Activated CD4-positive, alpha-beta T cell treated with anti-CD3 and anti-CD28 coated beads, Interleukin-2, amount 10 ng/mL, durations not matched to agents 7 days and 5 days (primary cell): ENCODE results near the gene OVCA2. TPM values are rescaled to one million over a fixed set of nuclear protein-coding genes. Genes with fewer than 3 reads are reported as not detected.

Experiments used
- CTCF ChIA-PET: fragments of 350-600 bp; sonication (Branson Sonifier 250); formaldehyde crosslinking; loops from one replicate; lab custom pipeline; 2021; ENCODE audit warnings: antibody characterized with exemption; lab: Charles Lee
- POLR2A ChIA-PET: fragments of 350-600 bp; sonication (Branson Sonifier 250); formaldehyde crosslinking; loops from one replicate; lab custom pipeline; 2021; ENCODE audit warnings: antibody characterized with exemption; lab: Charles Lee
- DNase-seq: peaks from one replicate; pipeline ENCODE4 v3.0.0-alpha.2; 2020
- H3K27ac Mint-ChIP-seq: one replicate; pipeline ENCODE4 v1.8.0; 2021; ENCODE audit warnings: mild to moderate bottlenecking, moderate library complexity, mixed read lengths
- H3K27me3 Mint-ChIP-seq: one replicate; pipeline ENCODE4 v1.8.0; 2021; ENCODE audit warnings: mixed read lengths
- H3K36me3 Mint-ChIP-seq: one replicate; pipeline ENCODE4 v1.8.0; 2021; ENCODE audit warnings: low read depth, mixed read lengths
- H3K4me1 Mint-ChIP-seq: one replicate; pipeline ENCODE4 v1.8.0; 2021; ENCODE audit warnings: mixed read lengths
- H3K4me3 Mint-ChIP-seq: one replicate; pipeline ENCODE4 v1.8.0; 2021; ENCODE audit warnings: mild to moderate bottlenecking, moderate library complexity, mixed read lengths
- H3K9me3 Mint-ChIP-seq: one replicate; pipeline ENCODE4 v1.8.0; 2021; ENCODE audit warnings: mixed read lengths
- total RNA-seq, 2 experiments: library from RNA; stranded (reverse); gene quantifications; one replicate each; pipeline ENCODE4 v1.2.3, GENCODE V29; 2021

The OVCA2 gene
- total RNA-seq, 2 experiments from 2014 or later, result 36.8 to 37.9 TPM

- Mint-ChIP-seq H3K9me3 (no peaks in the 10 kb centered on the region), H3K27ac (no peak overlapping the region), H3K4me1 (peaks cover 55% of the 10 kb centered on the region), H3K36me3 (peaks cover 58% of the 10 kb centered on the region), H3K4me3 (no peak overlapping the region), H3K27me3 (no peaks in the 10 kb centered on the region)
- no peak for DNase-seq
- ChIA-PET POLR2A (no interaction called here), CTCF (interaction anchor here (0.6 to 4.4 kb wide), 13 partner anchors 12 to 171 kb away, joined by 3 to 20 read pairs (median 4); partner anchors contain the start of gene HIC1)
Observed at GRCh38 chr17:2082003-2082781, 40.4 kb downstream of the OVCA2 start.

- no peak for DNase-seq
- Mint-ChIP-seq H3K4me1 (peaks cover 70% of the 10 kb centered on the region), H3K36me3 (peaks cover 54% of the 10 kb centered on the region), H3K4me3 (no peak overlapping the region), H3K27ac (no peak overlapping the region), H3K27me3 (no peaks in the 10 kb centered on the region), H3K9me3 (no peaks in the 10 kb centered on the region)
- ChIA-PET POLR2A (interaction anchor here (0.6 kb wide), 1 partner anchor 21 kb away, joined by 3 read pairs; no protein-coding TSS in a partner anchor), CTCF (interaction anchor here (0.7 to 4.4 kb wide), 7 partner anchors 13 to 198 kb away, joined by 3 to 20 read pairs (median 3); partner anchors contain the start of gene HIC1)
Observed at GRCh38 chr17:2083613-2084035, 41.8 kb downstream of the OVCA2 start.

GRCh38 chr17:2084036-2084765 lies 42.4 kb downstream of the OVCA2 start:
- Mint-ChIP-seq H3K36me3 (peaks cover 53% of the 10 kb centered on the region), H3K27me3 (no peaks in the 10 kb centered on the region), H3K9me3 (no peaks in the 10 kb centered on the region), H3K4me3 (no peak overlapping the region), H3K4me1 (peaks cover 75% of the 10 kb centered on the region), H3K27ac (no peak overlapping the region)
- CTCF ChIA-PET, result interaction anchor here (0.6 to 4.4 kb wide), 9 partner anchors 13 to 197 kb away, joined by 3 to 20 read pairs (median 3); partner anchors contain the start of gene HIC1
- no peak for DNase-seq
- POLR2A ChIA-PET, result interaction anchor here (0.6 kb wide), 1 partner anchor 22 kb away, joined by 3 read pairs; no protein-coding TSS in a partner anchor

- POLR2A ChIA-PET, result no interaction called here
- CTCF ChIA-PET, result interaction anchor here (0.6 to 4.4 kb wide), 9 partner anchors 10 to 160 kb away, joined by 3 to 20 read pairs (median 4); no protein-coding TSS in a partner anchor
- Mint-ChIP-seq H3K36me3 (peaks cover 48% of the 10 kb centered on the region), H3K27me3 (no peaks in the 10 kb centered on the region), H3K4me1 (peaks cover 83% of the 10 kb centered on the region), H3K4me3 (no peak overlapping the region), H3K27ac (no peak overlapping the region), H3K9me3 (no peaks in the 10 kb centered on the region)
- no peak for DNase-seq
Observed at GRCh38 chr17:2084766-2085647, 43.2 kb downstream of the OVCA2 start.

GRCh38 chr17:2085648-2085949 lies 43.8 kb downstream of the OVCA2 start:
- H3K4me1 Mint-ChIP-seq, result peaks cover 89% of the 10 kb centered on the region
- CTCF ChIA-PET, result interaction anchor here (1.0 to 1.7 kb wide), 4 partner anchors 9 to 159 kb away, joined by 3 to 7 read pairs (median 4); no protein-coding TSS in a partner anchor
- no peak for DNase-seq
- no peaks in the 10 kb centered on the region for H3K9me3 Mint-ChIP-seq
- no peaks in the 10 kb centered on the region for H3K27me3 Mint-ChIP-seq
- no peak overlapping the region for H3K27ac Mint-ChIP-seq
- no peak overlapping the region for H3K4me3 Mint-ChIP-seq
- POLR2A ChIA-PET, result no interaction called here
- peaks cover 48% of the 10 kb centered on the region for H3K36me3 Mint-ChIP-seq

GRCh38 chr17:2086306-2086705 lies 44.5 kb downstream of the OVCA2 start:
- ChIA-PET CTCF (interaction anchor here (0.5 to 3.0 kb wide), 8 partner anchors 9 to 159 kb away, joined by 3 to 14 read pairs (median 4); no protein-coding TSS in a partner anchor), POLR2A (interaction anchor here (0.5 kb wide), 1 partner anchor 958 kb away, joined by 3 read pairs; no protein-coding TSS in a partner anchor)
- DNase-seq, result no peak
- Mint-ChIP-seq H3K4me3 (no peak overlapping the region), H3K4me1 (peaks cover 91% of the 10 kb centered on the region), H3K36me3 (peaks cover 45% of the 10 kb centered on the region), H3K27ac (peak overlapping the region; percentile 68), H3K9me3 (no peaks in the 10 kb centered on the region), H3K27me3 (no peaks in the 10 kb centered on the region)

- peaks cover 41% of the 10 kb centered on the region for H3K36me3 Mint-ChIP-seq
- DNase-seq, result peak; percentile 73
- H3K4me3 Mint-ChIP-seq, result peak overlapping the region; percentile 9
- no peaks in the 10 kb centered on the region for H3K27me3 Mint-ChIP-seq
- ChIA-PET CTCF (interaction anchor here (0.6 to 3.0 kb wide), 10 partner anchors 12 to 295 kb away, joined by 3 to 14 read pairs (median 6); no protein-coding TSS in a partner anchor), POLR2A (interaction anchor here (0.8 kb wide), 1 partner anchor 33 kb away, joined by 4 read pairs; the partner anchor contains the start of gene HIC1)
- no peaks in the 10 kb centered on the region for H3K9me3 Mint-ChIP-seq
- peak overlapping the region; percentile 61 for H3K27ac Mint-ChIP-seq
- peaks cover 88% of the 10 kb centered on the region for H3K4me1 Mint-ChIP-seq
Observed at GRCh38 chr17:2087597-2088211, 45.9 kb downstream of the OVCA2 start.

GRCh38 chr17:2089021-2089422 lies 47.2 kb downstream of the OVCA2 start:
- Mint-ChIP-seq H3K9me3 (no peaks in the 10 kb centered on the region), H3K27me3 (no peaks in the 10 kb centered on the region), H3K27ac (peak overlapping the region; percentile 94), H3K4me3 (peak overlapping the region; percentile 84), H3K36me3 (peaks cover 41% of the 10 kb centered on the region), H3K4me1 (peaks cover 85% of the 10 kb centered on the region)
- DNase-seq, result no peak
- ChIA-PET POLR2A (interaction anchor here (0.6 to 0.9 kb wide), 2 partner anchors 20 to 31 kb away, joined by 3 to 4 read pairs; no protein-coding TSS in a partner anchor), CTCF (interaction anchor here (0.9 to 3.9 kb wide), 9 partner anchors 8 to 156 kb away, joined by 3 to 24 read pairs (median 6); partner anchors contain the start of gene HIC1)

GRCh38 chr17:2090210-2090641 lies 48.4 kb downstream of the OVCA2 start:
- Mint-ChIP-seq H3K27me3 (no peaks in the 10 kb centered on the region), H3K4me3 (peak overlapping the region; percentile 84), H3K36me3 (peaks cover 36% of the 10 kb centered on the region), H3K4me1 (peaks cover 77% of the 10 kb centered on the region), H3K9me3 (no peaks in the 10 kb centered on the region), H3K27ac (peak overlapping the region; percentile 94)
- CTCF ChIA-PET, result interaction anchor here (0.6 to 3.9 kb wide), 9 partner anchors 9 to 155 kb away, joined by 3 to 24 read pairs (median 6); partner anchors contain the start of gene HIC1
- DNase-seq, result peak; percentile 30
- POLR2A ChIA-PET, result interaction anchor here (0.7 kb wide), 1 partner anchor 103 kb away, joined by 3 read pairs; no protein-coding TSS in a partner anchor

- DNase-seq, result no peak
- CTCF ChIA-PET, result interaction anchor here (0.6 to 3.9 kb wide), 7 partner anchors 12 to 154 kb away, joined by 4 to 24 read pairs (median 6); partner anchors contain the start of gene HIC1
- no peaks in the 10 kb centered on the region for H3K9me3 Mint-ChIP-seq
- peaks cover 72% of the 10 kb centered on the region for H3K4me1 Mint-ChIP-seq
- POLR2A ChIA-PET, result interaction anchor here (0.6 to 0.7 kb wide), 2 partner anchors 153 to 175 kb away, joined by 3 read pairs; no protein-coding TSS in a partner anchor
- peak overlapping the region; percentile 84 for H3K4me3 Mint-ChIP-seq
- no peaks in the 10 kb centered on the region for H3K27me3 Mint-ChIP-seq
- H3K36me3 Mint-ChIP-seq, result peaks cover 32% of the 10 kb centered on the region
- peak overlapping the region; percentile 94 for H3K27ac Mint-ChIP-seq
Observed at GRCh38 chr17:2090804-2091534, 49.1 kb downstream of the OVCA2 start.
